ENCODE data around the gene TLE4. TPM values are rescaled to one million over a fixed set of nuclear protein-coding genes. Genes with fewer than 3 reads are reported as not detected.

TLE4 gene
- total and polyA plus RNA-seq, 2 donors (not counting 1 experiment from before 2014, with no cell fraction given), result 34.7 to 57.3 TPM

DNA sequence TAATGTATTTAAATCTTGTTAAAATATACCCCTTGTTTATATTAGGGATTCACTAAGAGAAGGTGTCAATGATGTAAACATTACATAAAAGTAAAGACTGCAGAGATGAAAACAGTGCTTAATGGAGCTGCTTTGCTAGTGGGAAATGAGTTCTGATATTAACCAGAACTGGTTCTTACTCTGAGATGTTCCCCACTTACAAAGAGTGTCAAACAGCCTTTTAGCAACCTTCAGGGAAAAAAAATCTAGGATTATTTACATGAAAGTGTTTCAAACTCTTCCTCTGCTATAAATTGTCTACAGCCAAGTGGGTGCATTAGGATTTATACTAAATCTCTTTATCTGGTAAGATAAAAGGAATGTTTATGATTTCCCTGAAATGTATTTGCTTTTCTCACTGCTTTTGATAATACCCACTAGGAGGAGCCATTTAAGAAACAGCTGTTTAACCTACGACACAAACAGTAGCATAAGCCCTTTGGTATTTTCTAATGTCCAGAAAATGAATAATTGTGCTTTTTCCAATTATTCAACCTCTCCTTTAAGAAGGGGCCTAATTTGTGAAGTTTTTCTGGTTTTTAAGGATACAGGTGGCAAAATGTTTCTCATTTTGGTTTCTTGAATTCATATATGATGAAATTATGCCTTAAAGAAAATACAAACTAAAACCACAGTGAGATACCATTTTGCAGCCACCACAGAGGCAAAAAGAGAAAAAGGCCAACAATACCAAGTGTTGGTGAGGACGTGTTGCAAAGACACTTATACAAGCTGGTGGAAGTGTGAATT lies 186.3 kb downstream of the TLE4 start:
- intact Hi-C loops (cut with micrococcal nuclease), result loop anchor here (1.0 to 2.0 kb wide), 2 partner anchors 187 to 417 kb away; no protein-coding TSS in a partner anchor

DNA sequence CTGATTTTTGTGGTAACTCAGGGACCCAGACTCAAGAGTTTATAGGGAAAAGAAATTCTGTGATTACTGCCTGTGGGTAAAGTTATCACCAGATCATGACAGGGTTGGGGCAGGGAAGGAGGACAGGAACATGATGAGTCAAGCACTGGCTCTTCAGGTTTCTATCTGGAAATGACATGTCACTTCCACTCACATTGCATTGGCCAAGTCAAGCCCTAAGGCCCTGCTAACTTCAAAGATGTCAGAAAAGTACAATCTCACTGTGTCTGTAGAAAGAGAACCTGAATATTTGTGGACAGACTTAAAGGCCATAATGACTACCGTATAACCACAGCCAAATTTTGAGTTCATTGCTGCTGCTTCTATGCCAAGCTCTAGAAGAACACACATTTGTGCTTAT lies 187.7 kb downstream of the TLE4 start:
- Histone ChIP-seq H3K4me2 (replicated peaks; ENCODE audit: low read depth, low read length, poor library complexity, severe bottlenecking) (no peak overlapping the region), H3K4me3 (ENCODE audit: control extremely low read depth in 1 of 5, extremely low read depth in 1 of 5, insufficient read depth in 1 of 5, low read depth in 2 of 5, low read length in 4 of 5) (no peak overlapping the region), H3K79me2 (ENCODE audit: control insufficient read depth, insufficient read depth, low read length) (no peaks in the 10 kb centered on the region), H3K27ac (ENCODE audit: low read length in 2 of 2) (no peak overlapping the region), H2AFZ (ENCODE audit: insufficient read depth, low read depth, low read length, poor library complexity, severe bottlenecking) (no peak overlapping the region), H3K4me1 (ENCODE audit: control insufficient read depth in 2 of 2, insufficient read depth in 2 of 2, low read length in 2 of 2) (no peaks in the 10 kb centered on the region), H4K20me1 (ENCODE audit: control insufficient read depth, insufficient read depth, low read length, poor library complexity, severe bottlenecking) (no peaks in the 10 kb centered on the region), H3K36me3 (replicated peaks in 1 of 2; ENCODE audit: control extremely low read depth in 1 of 2, control insufficient read depth in 1 of 2, extremely low read depth in 1 of 2, insufficient read depth in 2 of 2, low read length in 1 of 2) (no peaks in the 10 kb centered on the region), H3K9ac (ENCODE audit: low read length) (no peak overlapping the region), H3K27me3 (replicated peaks in 1 of 4; ENCODE audit: control extremely low read depth in 1 of 4, control insufficient read depth in 3 of 4, insufficient read depth in 4 of 4, low read length in 3 of 4) (no peaks in the 10 kb centered on the region), H3K9me3 (ENCODE audit: control extremely low read depth in 1 of 3, control insufficient read depth in 2 of 3, insufficient read depth in 1 of 3, low read length in 2 of 3) (no peaks in the 10 kb centered on the region)
- Mint-ChIP-seq H3K9me3 (ENCODE audit: insufficient read depth) (no peaks in the 10 kb centered on the region), H3K4me1 (no peaks in the 10 kb centered on the region), H3K4me3 (no peak overlapping the region), H3K27ac (no peak overlapping the region), H3K27me3 (no peaks in the 10 kb centered on the region)
- CTCF ChIA-PET, result interaction anchor here (0.9 kb wide), 1 partner anchor 8 kb away, joined by 3 read pairs; no protein-coding TSS in a partner anchor
- no peak for TF ChIP-seq EZH2 (IDR thresholded peaks at IDR 0.05; ENCODE audit: borderline replicate concordance, insufficient read depth, low read depth, low read length, poor library complexity, severe bottlenecking)
- TF ChIP-seq, protein P1, sequence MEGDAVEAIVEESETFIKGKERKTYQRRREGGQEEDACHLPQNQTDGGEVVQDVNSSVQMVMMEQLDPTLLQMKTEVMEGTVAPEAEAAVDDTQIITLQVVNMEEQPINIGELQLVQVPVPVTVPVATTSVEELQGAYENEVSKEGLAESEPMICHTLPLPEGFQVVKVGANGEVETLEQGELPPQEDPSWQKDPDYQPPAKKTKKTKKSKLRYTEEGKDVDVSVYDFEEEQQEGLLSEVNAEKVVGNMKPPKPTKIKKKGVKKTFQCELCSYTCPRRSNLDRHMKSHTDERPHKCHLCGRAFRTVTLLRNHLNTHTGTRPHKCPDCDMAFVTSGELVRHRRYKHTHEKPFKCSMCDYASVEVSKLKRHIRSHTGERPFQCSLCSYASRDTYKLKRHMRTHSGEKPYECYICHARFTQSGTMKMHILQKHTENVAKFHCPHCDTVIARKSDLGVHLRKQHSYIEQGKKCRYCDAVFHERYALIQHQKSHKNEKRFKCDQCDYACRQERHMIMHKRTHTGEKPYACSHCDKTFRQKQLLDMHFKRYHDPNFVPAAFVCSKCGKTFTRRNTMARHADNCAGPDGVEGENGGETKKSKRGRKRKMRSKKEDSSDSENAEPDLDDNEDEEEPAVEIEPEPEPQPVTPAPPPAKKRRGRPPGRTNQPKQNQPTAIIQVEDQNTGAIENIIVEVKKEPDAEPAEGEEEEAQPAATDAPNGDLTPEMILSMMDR (IDR thresholded peaks at IDR 0.05), result no peak
- intact Hi-C loops (cut with micrococcal nuclease), result loop anchor here (2.0 kb wide), 1 partner anchor 415 kb away; no protein-coding TSS in a partner anchor
- POLR2A ChIA-PET, result no interaction called here
- WGBS (ENCODE audit: insufficient coverage), result no CpG with 5 or more reads among the region's 1 CpG
- DNase-seq, result no peak
- ATAC-seq (ENCODE audit: low read depth), result no peak

More for the DNA sequence above, 186.3 kb downstream of the TLE4 start:
- Histone ChIP-seq H3K4me2 (replicated peaks; ENCODE audit: low read depth, low read length, poor library complexity, severe bottlenecking) (no peak overlapping the region), H3K4me1 (ENCODE audit: control insufficient read depth in 2 of 2, insufficient read depth in 2 of 2, low read length in 2 of 2) (no peaks in the 10 kb centered on the region), H3K9me3 (ENCODE audit: control extremely low read depth in 1 of 3, control insufficient read depth in 2 of 3, insufficient read depth in 1 of 3, low read length in 2 of 3) (no peaks in the 10 kb centered on the region), H3K36me3 (replicated peaks in 1 of 2; ENCODE audit: control extremely low read depth in 1 of 2, control insufficient read depth in 1 of 2, extremely low read depth in 1 of 2, insufficient read depth in 2 of 2, low read length in 1 of 2) (no peaks in the 10 kb centered on the region), H3K79me2 (ENCODE audit: control insufficient read depth, insufficient read depth, low read length) (no peaks in the 10 kb centered on the region), H3K27me3 (replicated peaks in 1 of 4; ENCODE audit: control extremely low read depth in 1 of 4, control insufficient read depth in 3 of 4, insufficient read depth in 4 of 4, low read length in 3 of 4) (no peaks in the 10 kb centered on the region), H4K20me1 (ENCODE audit: control insufficient read depth, insufficient read depth, low read length, poor library complexity, severe bottlenecking) (no peaks in the 10 kb centered on the region), H3K4me3 (ENCODE audit: control extremely low read depth in 1 of 5, extremely low read depth in 1 of 5, insufficient read depth in 1 of 5, low read depth in 2 of 5, low read length in 4 of 5) (no peak overlapping the region), H3K27ac (ENCODE audit: low read length in 2 of 2) (no peak overlapping the region), H3K9ac (ENCODE audit: low read length) (no peak overlapping the region), H2AFZ (ENCODE audit: insufficient read depth, low read depth, low read length, poor library complexity, severe bottlenecking) (no peak overlapping the region)
- H3K27ac Mint-ChIP-seq, result no peak overlapping the region
- peak; percentile 39 for DNase-seq
- H3K9me3 Mint-ChIP-seq (ENCODE audit: insufficient read depth), result peaks cover 3% of the 10 kb centered on the region
- TF ChIP-seq, protein P1 (IDR thresholded peaks at IDR 0.05), result peak; percentile 65
- TF ChIP-seq EZH2 (IDR thresholded peaks at IDR 0.05; ENCODE audit: borderline replicate concordance, insufficient read depth, low read depth, low read length, poor library complexity, severe bottlenecking), result no peak
- peaks cover 3% of the 10 kb centered on the region for H3K27me3 Mint-ChIP-seq
- H3K4me3 Mint-ChIP-seq, result no peak overlapping the region
- no peaks in the 10 kb centered on the region for H3K4me1 Mint-ChIP-seq
- WGBS (ENCODE audit: insufficient coverage), result no CpG with 5 or more reads among the region's 2 CpGs
- no peak for ATAC-seq (ENCODE audit: low read depth)
- POLR2A ChIA-PET, result no interaction called here
- CTCF ChIA-PET, result interaction anchor here (0.9 to 2.0 kb wide), 14 partner anchors 15 to 419 kb away, joined by 3 to 8 read pairs (median 4); no protein-coding TSS in a partner anchor

Measured in B cell (primary cell).